ENCODE data around the gene KAT2A.
A peak's percentile ranks its signal among the peaks of the same experiment; 100 is the strongest.
"Not testable (repeated sequence)": the region's sequence is repeated elsewhere in the genome, so short reads cannot be mapped to it uniquely, and the experiment has no call there.

KAT2A gene

GRCh38 chr17:42120770-42121769 is at the start of gene KAT2A:
KAT2A (minus strand) TSS chr17:42121367; CDS start chr17:42121304, 63 bp downstream.
- peak; percentile 76 for DNase-seq

GRCh38 chr17:42169351-42169750 is 48.2 kb upstream of the KAT2A start:
- DNase-seq = no peak

- no peak for DNase-seq
Measured at GRCh38 chr17:42167807-42168206, 46.6 kb upstream of the KAT2A start.

- no peak for DNase-seq
Measured at GRCh38 chr17:42166196-42166763, 45.1 kb upstream of the KAT2A start.

GRCh38 chr17:42165751-42166150 is 44.6 kb upstream of the KAT2A start:
- DNase-seq = no peak

GRCh38 chr17:42163696-42164407 is 42.7 kb upstream of the KAT2A start:
- DNase-seq = no peak

GRCh38 chr17:42163113-42163512 is 41.9 kb upstream of the KAT2A start:
- no peak for DNase-seq

- DNase-seq = no peak
Measured at GRCh38 chr17:42160531-42160910, 39.4 kb upstream of the KAT2A start.

- no peak for DNase-seq
Measured at GRCh38 chr17:42159796-42160530, 38.8 kb upstream of the KAT2A start.

- DNase-seq = no peak
Measured at GRCh38 chr17:42155614-42156045, 34.5 kb upstream of the KAT2A start.

- peak; percentile 12 for DNase-seq
Measured at GRCh38 chr17:42153919-42154742, 33.0 kb upstream of the KAT2A start.

- DNase-seq = no peak
Measured at GRCh38 chr17:42146911-42147607, 25.9 kb upstream of the KAT2A start.

GRCh38 chr17:42143138-42143537 is 22.0 kb upstream of the KAT2A start:
- not testable (repeated sequence) for DNase-seq

GRCh38 chr17:42142371-42142896 is 21.3 kb upstream of the KAT2A start:
- peak; percentile 87 for DNase-seq

- no peak for DNase-seq
Measured at GRCh38 chr17:42141382-42141781, 20.2 kb upstream of the KAT2A start.

GRCh38 chr17:42140690-42141089 is 19.5 kb upstream of the KAT2A start:
- DNase-seq = not testable (repeated sequence)

GRCh38 chr17:42138749-42139492 is 17.8 kb upstream of the KAT2A start:
- DNase-seq = no peak

- DNase-seq = no peak
Measured at GRCh38 chr17:42136654-42137051, 15.5 kb upstream of the KAT2A start.

- DNase-seq = peak; percentile 44
Measured at GRCh38 chr17:42135664-42136653, 14.8 kb upstream of the KAT2A start.

Data from fibroblast of skin of right quadriceps (primary cell).